Measurements from ENCODE around the gene WNT6. TPM values are rescaled to one million over a fixed set of nuclear protein-coding genes. Genes with fewer than 3 reads are reported as not detected.

WNT6 gene
- total RNA-seq, 1 donor from 2014 or later = 0.89 TPM

DNA sequence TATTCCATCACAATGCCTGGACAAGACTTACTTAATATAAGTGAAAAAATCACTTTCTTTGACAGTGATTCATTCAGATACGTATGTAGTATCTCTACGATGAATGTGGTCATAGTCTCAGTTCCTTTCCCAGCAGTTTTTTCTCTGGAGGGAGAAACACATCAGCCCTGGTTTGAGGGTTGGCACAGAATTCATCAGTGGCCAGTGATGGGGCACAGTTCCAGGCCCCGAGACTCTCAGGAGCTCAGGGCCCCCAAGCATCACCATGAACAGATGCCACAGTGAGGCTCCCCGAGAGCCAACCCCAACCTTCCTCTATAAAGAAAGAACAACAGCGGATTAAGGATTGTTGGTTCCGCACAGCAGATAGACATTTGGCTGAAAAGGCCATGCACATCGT is 40.5 kb upstream of the WNT6 start:
- ATAC-seq (ENCODE audit: low read depth) (no peak), DNase-seq (no peak)
- H3K27me3 Mint-ChIP-seq = peaks cover 8% of the 10 kb centered on the region
- ChIA-PET CTCF (no interaction called here), POLR2A (no interaction called here)
- H3K36me3 Mint-ChIP-seq (ENCODE audit: low read depth) = no peaks in the 10 kb centered on the region
- no peak overlapping the region for H3K27ac Mint-ChIP-seq
- no peaks in the 10 kb centered on the region for H3K9me3 Mint-ChIP-seq
- intact Hi-C loops (cut with micrococcal nuclease) = no loop called here
- TF ChIP-seq, protein P1, sequence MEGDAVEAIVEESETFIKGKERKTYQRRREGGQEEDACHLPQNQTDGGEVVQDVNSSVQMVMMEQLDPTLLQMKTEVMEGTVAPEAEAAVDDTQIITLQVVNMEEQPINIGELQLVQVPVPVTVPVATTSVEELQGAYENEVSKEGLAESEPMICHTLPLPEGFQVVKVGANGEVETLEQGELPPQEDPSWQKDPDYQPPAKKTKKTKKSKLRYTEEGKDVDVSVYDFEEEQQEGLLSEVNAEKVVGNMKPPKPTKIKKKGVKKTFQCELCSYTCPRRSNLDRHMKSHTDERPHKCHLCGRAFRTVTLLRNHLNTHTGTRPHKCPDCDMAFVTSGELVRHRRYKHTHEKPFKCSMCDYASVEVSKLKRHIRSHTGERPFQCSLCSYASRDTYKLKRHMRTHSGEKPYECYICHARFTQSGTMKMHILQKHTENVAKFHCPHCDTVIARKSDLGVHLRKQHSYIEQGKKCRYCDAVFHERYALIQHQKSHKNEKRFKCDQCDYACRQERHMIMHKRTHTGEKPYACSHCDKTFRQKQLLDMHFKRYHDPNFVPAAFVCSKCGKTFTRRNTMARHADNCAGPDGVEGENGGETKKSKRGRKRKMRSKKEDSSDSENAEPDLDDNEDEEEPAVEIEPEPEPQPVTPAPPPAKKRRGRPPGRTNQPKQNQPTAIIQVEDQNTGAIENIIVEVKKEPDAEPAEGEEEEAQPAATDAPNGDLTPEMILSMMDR (IDR thresholded peaks at IDR 0.05) = no peak
- no peak overlapping the region for H3K4me3 Mint-ChIP-seq
- H3K4me1 Mint-ChIP-seq = no peaks in the 10 kb centered on the region

DNA sequence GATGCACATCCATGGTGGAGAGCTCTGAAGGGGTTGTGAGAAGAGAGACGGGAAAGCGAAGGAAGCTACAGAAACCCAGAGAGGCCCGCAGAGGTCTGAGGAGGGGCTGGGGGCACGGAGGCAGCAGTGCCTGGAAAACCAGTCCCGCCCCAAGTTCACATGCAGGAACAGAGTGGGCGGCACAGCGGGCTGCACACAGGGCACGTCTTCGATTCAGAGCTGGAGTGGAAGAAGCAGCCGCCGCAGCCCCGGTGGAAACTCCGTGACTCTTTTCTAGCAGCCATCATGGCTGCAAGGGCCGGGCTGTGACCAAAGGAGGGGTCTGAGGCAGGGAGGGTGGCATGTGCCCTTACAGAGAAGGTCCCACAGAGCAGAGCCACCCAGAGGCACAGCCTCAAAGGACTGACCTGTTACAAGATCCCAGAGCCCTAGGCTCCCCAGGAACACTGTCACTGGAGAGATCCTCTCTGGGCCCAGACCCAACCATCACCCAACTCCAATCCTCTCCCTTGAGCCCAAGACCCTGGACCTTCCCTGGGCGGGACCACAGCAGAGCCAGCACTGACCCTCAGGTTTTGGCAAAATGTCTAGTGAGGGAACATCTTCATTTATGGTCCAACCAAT is 38.7 kb upstream of the WNT6 start:
- no peak for DNase-seq
- no peak for ATAC-seq (ENCODE audit: low read depth)
- TF ChIP-seq, protein P1 (IDR thresholded peaks at IDR 0.05) = no peak
- Mint-ChIP-seq H3K27me3 (peaks cover 8% of the 10 kb centered on the region), H3K36me3 (ENCODE audit: low read depth) (no peaks in the 10 kb centered on the region), H3K27ac (no peak overlapping the region), H3K4me1 (no peaks in the 10 kb centered on the region), H3K4me3 (no peak overlapping the region), H3K9me3 (no peaks in the 10 kb centered on the region)
- POLR2A ChIA-PET = no interaction called here
- CTCF ChIA-PET = no interaction called here
- intact Hi-C loops (cut with micrococcal nuclease) = no loop called here

DNA sequence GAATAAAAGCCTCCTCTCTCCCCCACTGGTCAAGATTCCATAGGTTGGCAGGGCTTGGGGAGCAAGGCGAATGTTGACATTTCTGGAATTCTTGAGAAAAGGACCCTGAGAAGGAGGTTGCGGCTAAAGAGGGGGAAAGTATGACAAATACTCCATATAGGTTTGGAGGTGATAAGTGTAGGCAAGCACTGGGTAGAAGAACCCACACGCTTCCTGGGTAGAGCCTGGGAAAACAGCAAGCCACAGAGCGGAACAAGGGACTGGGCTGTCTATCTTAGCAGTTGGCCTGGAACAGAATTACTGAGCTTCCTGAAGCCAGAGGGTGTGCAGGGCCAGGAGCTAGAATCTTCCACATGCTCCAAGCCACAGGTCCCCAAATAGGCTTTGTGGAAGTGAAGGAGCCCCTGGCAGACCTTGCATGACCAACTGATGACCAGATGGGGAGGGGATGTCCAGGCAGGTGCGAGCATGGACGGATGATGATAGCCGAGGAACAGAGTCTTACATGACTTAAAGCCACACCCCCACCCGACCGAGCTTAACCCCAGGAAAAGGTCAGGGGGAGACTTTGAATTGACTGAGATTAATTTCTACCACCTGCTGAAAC is 37.9 kb upstream of the WNT6 start:
- H3K27ac Mint-ChIP-seq = no peak overlapping the region
- H3K4me3 Mint-ChIP-seq = no peak overlapping the region
- no peaks in the 10 kb centered on the region for H3K9me3 Mint-ChIP-seq
- H3K27me3 Mint-ChIP-seq = peaks cover 8% of the 10 kb centered on the region
- ChIA-PET POLR2A (no interaction called here), CTCF (no interaction called here)
- ATAC-seq (ENCODE audit: low read depth) (no peak), DNase-seq (no peak)
- intact Hi-C loops (cut with micrococcal nuclease) = no loop called here
- H3K4me1 Mint-ChIP-seq = no peaks in the 10 kb centered on the region
- H3K36me3 Mint-ChIP-seq (ENCODE audit: low read depth) = no peaks in the 10 kb centered on the region
- TF ChIP-seq, protein P1 (IDR thresholded peaks at IDR 0.05) = no peak

DNA sequence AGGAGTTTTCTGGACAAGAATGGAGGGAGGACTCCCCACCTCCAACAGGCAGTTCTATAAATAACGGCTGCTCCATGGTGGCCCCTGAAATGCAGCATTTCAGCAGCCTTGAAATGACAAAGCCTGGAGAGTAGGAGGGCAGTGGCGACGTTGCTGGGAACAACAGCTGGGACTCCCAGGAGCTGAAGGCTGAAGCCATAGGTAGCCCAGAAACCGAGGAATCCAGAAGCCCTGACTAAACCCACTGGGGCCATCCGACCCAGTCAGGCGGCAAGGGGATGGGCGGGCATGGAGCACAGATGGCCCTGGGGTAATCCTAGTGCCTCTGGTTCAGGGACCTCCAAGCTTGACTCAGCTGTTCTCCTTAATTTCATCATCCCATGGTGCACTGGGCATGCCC is 37.0 kb upstream of the WNT6 start:
- CTCF ChIA-PET = no interaction called here
- TF ChIP-seq, protein P1 (IDR thresholded peaks at IDR 0.05) = no peak
- H3K4me1 Mint-ChIP-seq = no peaks in the 10 kb centered on the region

DNA sequence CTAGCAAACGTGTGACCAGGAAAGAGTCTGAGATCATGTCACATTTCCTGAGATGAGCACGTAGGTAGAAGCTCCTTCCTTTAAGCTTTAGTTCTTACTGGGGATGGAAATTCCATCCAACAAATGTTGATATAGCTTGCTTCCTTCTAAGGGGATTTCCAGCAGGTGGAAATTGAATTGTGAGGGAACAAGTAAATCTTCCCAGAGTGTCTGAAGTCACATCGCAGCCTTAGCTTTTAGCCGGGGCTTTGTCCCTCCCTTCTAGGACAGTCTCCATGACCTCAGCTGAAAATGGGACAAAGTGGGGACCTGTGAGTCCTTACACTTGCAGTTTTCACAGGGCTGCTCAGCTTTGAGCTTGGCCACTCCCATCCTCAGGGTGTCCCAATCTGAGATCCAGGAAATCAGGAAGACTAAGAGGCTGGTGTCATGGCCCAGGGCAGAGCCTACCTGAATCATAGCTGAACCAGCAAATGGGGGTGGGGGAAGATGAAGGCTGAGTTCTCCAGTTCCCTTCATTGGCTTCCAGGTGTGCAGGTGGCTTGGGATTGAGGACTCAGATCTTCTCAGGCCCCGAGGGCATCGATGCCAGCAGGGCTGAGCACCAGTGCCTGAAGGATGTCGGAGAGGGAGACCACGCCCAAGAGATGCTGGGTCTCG is 36.3 kb upstream of the WNT6 start:
- ChIA-PET POLR2A (no interaction called here), CTCF (no interaction called here)
- H3K36me3 Mint-ChIP-seq (ENCODE audit: low read depth) = no peaks in the 10 kb centered on the region
- H3K27me3 Mint-ChIP-seq = peaks cover 14% of the 10 kb centered on the region
- intact Hi-C loops (cut with micrococcal nuclease) = no loop called here
- H3K9me3 Mint-ChIP-seq = no peaks in the 10 kb centered on the region
- H3K4me1 Mint-ChIP-seq = no peaks in the 10 kb centered on the region
- DNase-seq (no peak), ATAC-seq (ENCODE audit: low read depth) (no peak)
- H3K27ac Mint-ChIP-seq = no peak overlapping the region
- TF ChIP-seq, protein P1 (IDR thresholded peaks at IDR 0.05) = no peak
- H3K4me3 Mint-ChIP-seq = no peak overlapping the region

More for the DNA sequence above, 37.0 kb upstream of the WNT6 start:
- peaks cover 12% of the 10 kb centered on the region for H3K27me3 Mint-ChIP-seq
- POLR2A ChIA-PET = no interaction called here
- intact Hi-C loops (cut with micrococcal nuclease) = no loop called here
- H3K9me3 Mint-ChIP-seq = no peaks in the 10 kb centered on the region
- ATAC-seq (ENCODE audit: low read depth) (no peak), DNase-seq (no peak)
- H3K27ac Mint-ChIP-seq = no peak overlapping the region
- no peak overlapping the region for H3K4me3 Mint-ChIP-seq
- no peaks in the 10 kb centered on the region for H3K36me3 Mint-ChIP-seq (ENCODE audit: low read depth)
